Panc1 (cell line): Measurements from ENCODE around the gene SIVA1.

Experiments used
- SIN3A ChIP-seq: IDR thresholded peaks from 2 replicates; pipeline ENCODE4 v1.6.1; 2012; ENCODE audit warnings: low read depth, mild to moderate bottlenecking, low read length, moderate library complexity, borderline replicate concordance; ENCODE audit not compliant: insufficient read depth
- TF ChIP-seq, protein P1 (sequence below), 2 experiments: IDR thresholded peaks; 2 replicates each; pipeline ENCODE4 v1.6.1; 2011 to 2012; ENCODE audit warnings: low read depth in 2 of 2, control low read depth in 1 of 2, low read length in 1 of 2, mild to moderate bottlenecking in 1 of 2, moderate library complexity in 1 of 2; ENCODE audit not compliant: insufficient read depth in 1 of 2

- TF ChIP-seq, protein P1, sequence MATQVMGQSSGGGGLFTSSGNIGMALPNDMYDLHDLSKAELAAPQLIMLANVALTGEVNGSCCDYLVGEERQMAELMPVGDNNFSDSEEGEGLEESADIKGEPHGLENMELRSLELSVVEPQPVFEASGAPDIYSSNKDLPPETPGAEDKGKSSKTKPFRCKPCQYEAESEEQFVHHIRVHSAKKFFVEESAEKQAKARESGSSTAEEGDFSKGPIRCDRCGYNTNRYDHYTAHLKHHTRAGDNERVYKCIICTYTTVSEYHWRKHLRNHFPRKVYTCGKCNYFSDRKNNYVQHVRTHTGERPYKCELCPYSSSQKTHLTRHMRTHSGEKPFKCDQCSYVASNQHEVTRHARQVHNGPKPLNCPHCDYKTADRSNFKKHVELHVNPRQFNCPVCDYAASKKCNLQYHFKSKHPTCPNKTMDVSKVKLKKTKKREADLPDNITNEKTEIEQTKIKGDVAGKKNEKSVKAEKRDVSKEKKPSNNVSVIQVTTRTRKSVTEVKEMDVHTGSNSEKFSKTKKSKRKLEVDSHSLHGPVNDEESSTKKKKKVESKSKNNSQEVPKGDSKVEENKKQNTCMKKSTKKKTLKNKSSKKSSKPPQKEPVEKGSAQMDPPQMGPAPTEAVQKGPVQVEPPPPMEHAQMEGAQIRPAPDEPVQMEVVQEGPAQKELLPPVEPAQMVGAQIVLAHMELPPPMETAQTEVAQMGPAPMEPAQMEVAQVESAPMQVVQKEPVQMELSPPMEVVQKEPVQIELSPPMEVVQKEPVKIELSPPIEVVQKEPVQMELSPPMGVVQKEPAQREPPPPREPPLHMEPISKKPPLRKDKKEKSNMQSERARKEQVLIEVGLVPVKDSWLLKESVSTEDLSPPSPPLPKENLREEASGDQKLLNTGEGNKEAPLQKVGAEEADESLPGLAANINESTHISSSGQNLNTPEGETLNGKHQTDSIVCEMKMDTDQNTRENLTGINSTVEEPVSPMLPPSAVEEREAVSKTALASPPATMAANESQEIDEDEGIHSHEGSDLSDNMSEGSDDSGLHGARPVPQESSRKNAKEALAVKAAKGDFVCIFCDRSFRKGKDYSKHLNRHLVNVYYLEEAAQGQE (IDR thresholded peaks at IDR 0.05; ENCODE audit: insufficient read depth in 1 of 2, low read depth in 2 of 2, low read length in 1 of 2) = no peak
- TF ChIP-seq SIN3A = no peak
Observed at GRCh38 chr14:104772707-104773504, 20.0 kb downstream of the SIVA1 start.
